Psoas muscle (tissue), 8 donors: ENCODE measurements around the gene SSH2. TPM values are rescaled to one million over a fixed set of nuclear protein-coding genes. Genes with fewer than 3 reads are reported as not detected.
A peak's percentile ranks its signal among the peaks of the same experiment; 100 is the strongest.
"Not testable (repeated sequence)": the region's sequence is repeated elsewhere in the genome, so short reads cannot be mapped to it uniquely, and the experiment has no call there.

Experiments used
- ATAC-seq, 4 donors: fragments of 200-7000 bp; cut with Tn5 transposase; one replicate each; pipeline ENCODE4 v1.9.1; 2020; ENCODE audit warnings: moderate library complexity in 3 of 4, mild to moderate bottlenecking in 2 of 4
- DNase-seq, 2 donors: peaks; one replicate each; pipeline ENCODE4 v3.0.0-alpha.2; 2020
- H3K27ac ChIP-seq: fragments of 200-600 bp; one replicate; pipeline ENCODE4 v1.8.0; 2022
- H3K27me3 ChIP-seq, 3 donors: fragments of 200-600 bp in 1 of 3; one replicate each; pipeline versions ENCODE4 v1.6.1 to v1.8.0; 2013 to 2022; ENCODE audit warnings: low read length in 2 of 3, mild to moderate bottlenecking in 2 of 3, moderate library complexity in 1 of 3; ENCODE audit not compliant: insufficient read depth in 3 of 3
- H3K36me3 ChIP-seq, 2 donors: fragments of 200-600 bp in 1 of 2; one replicate each; pipeline versions ENCODE4 v1.6.1 to v1.8.0; 2013 to 2022; ENCODE audit warnings: low read depth in 1 of 2, mild to moderate bottlenecking in 1 of 2, moderate library complexity in 1 of 2; ENCODE audit not compliant: insufficient read depth in 1 of 2
- H3K4me1 ChIP-seq: fragments of 200-600 bp; one replicate; pipeline ENCODE4 v1.8.0; 2022
- H3K4me3 ChIP-seq: fragments of 200-600 bp; one replicate; pipeline ENCODE4 v1.8.0; 2022; ENCODE audit warnings: mild to moderate bottlenecking
- H3K9me3 ChIP-seq: fragments of 200-600 bp; one replicate; pipeline ENCODE4 v1.8.0; 2022
- CTCF ChIP-seq: fragments of 200-600 bp; IDR thresholded peaks from one replicate; pipeline ENCODE4 v1.8.0; 2022; ENCODE audit warnings: antibody characterized with exemption
- WGBS, 3 donors: extraction: QIAGEN DNeasy Blood & Tissue Kit; methylation state at CpG; one replicate each; pipeline versions ENCODE4 v1.1.6 to v1.1.7; 2013; 5-methylcytosine and 5-hydroxymethylcytosine counted together
- intact Hi-C, 2 donors: fragments of 100-400 bp; cut with DNase I; formaldehyde crosslinking; loops; one replicate each; pipeline versions ENCODE4 v1.11.0 to v1.14.2; 2022
- polyA plus RNA-seq, 3 donors: library from polyadenylated mRNA; stranded (reverse); fragments of 200-250 nt; gene quantifications; one replicate each; pipeline ENCODE4 v1.2.3, GENCODE V29; 2013
- total RNA-seq, 4 donors: library from RNA; stranded (reverse); fragmentation: NEBNext Ultra II Directional in 2 of 4; extraction: Animal tissue kit (Norgen Biotek cat#: 25700) in 2 of 4; gene quantifications; one replicate each; pipeline versions ENCODE4 v1.2.1 to v1.2.4, GENCODE V29; 2021 to 2023
- donor health status: healthy with polysubstance abuse.
- donor health status: DM: no; HTN: no; CAD: no; lungs with moderate emphysema.
- donor health status: Bipolar disorder and iron deficiency.
- donor health status: healthy.
- donor health status: DM: yes; HTN: yes; CAD: no.
- donor health status: DM: no; HTN: no; CAD: no.
- donor health status: DM: no; HTN: no; CAD: no.
- donor health status: DM: yes; HTN: yes; CAD: no.

Gene SSH2
- total and polyA plus RNA-seq, 7 donors = 28.0 to 168 (median 107) TPM

GRCh38 chr17:29682054-29682453, 248.0 kb downstream of the SSH2 start:
- Histone ChIP-seq H3K9me3 (no peaks in the 10 kb centered on the region), H3K4me3 (no peak overlapping the region), H3K36me3 (peaks cover 0 to 17% of the 10 kb centered on the region in 2 donors), H3K27ac (peak overlapping the region; percentile 88), H3K4me1 (peaks cover 63% of the 10 kb centered on the region), H3K27me3 (no peaks in the 10 kb centered on the region)
- ATAC-seq = no peak
- no peak for TF ChIP-seq CTCF
- intact Hi-C loops = loop anchor here in 1 of 2 donors (5.0 kb wide), 1 partner anchor 80 kb away; no protein-coding TSS in a partner anchor
- DNase-seq = no peak
- WGBS, 3 donors = 23 to 33% (median 27%) methylated on average over 2 of the region's 2 CpGs

- Histone ChIP-seq H3K36me3 (peaks cover 0 to 31% of the 10 kb centered on the region in 2 donors), H3K27me3 (no peaks in the 10 kb centered on the region), H3K27ac (peak overlapping the region; percentile 88), H3K9me3 (no peaks in the 10 kb centered on the region), H3K4me1 (peaks cover 72% of the 10 kb centered on the region), H3K4me3 (peak overlapping the region; percentile 69)
- intact Hi-C loops = loop anchor here (5.0 kb wide), 1 partner anchor 36 kb away; no protein-coding TSS in a partner anchor
- peak; percentile 11 to 35 (median 32) for ATAC-seq
- 8 to 12% (median 11%) methylated on average over 1 of the region's 1 CpG for WGBS, 3 donors
- TF ChIP-seq CTCF = no peak
- no peak for DNase-seq
Measured at GRCh38 chr17:29677824-29678223, 252.2 kb downstream of the SSH2 start.

GRCh38 chr17:29677221-29677791, 252.7 kb downstream of the SSH2 start:
- no peaks in the 10 kb centered on the region for H3K9me3 ChIP-seq
- intact Hi-C loops = loop anchor here (5.0 kb wide), 1 partner anchor 35 kb away; no protein-coding TSS in a partner anchor
- no peaks in the 10 kb centered on the region for H3K27me3 ChIP-seq
- H3K27ac ChIP-seq = peak overlapping the region; percentile 88
- no peak for TF ChIP-seq CTCF
- peaks cover 0 to 36% of the 10 kb centered on the region in 2 donors for H3K36me3 ChIP-seq
- ATAC-seq (peak; percentile 84 to 90 (median 89)), DNase-seq (peak; percentile 73 to 87)
- WGBS, 3 donors = 11 to 20% (median 15%) methylated on average over 3 of the region's 3 CpGs
- peaks cover 67% of the 10 kb centered on the region for H3K4me1 ChIP-seq
- H3K4me3 ChIP-seq = peak overlapping the region; percentile 69

- Histone ChIP-seq H3K36me3 (peaks cover 0 to 45% of the 10 kb centered on the region in 2 donors), H3K27ac (peak overlapping the region; percentile 88), H3K4me3 (peak overlapping the region; percentile 69), H3K4me1 (peaks cover 62% of the 10 kb centered on the region)
- 82 to 93% (median 85%) methylated on average over 8 of the region's 8 CpGs for whole genome bisulfite sequencing, 3 donors
- H3K27me3 ChIP-seq, DNase-seq, ATAC-seq, H3K9me3 ChIP-seq: not testable (repeated sequence)
- intact Hi-C loops = loop anchor here (5.0 kb wide), 1 partner anchor 34 kb away; no protein-coding TSS in a partner anchor
Measured at GRCh38 chr17:29675961-29676360, 254.1 kb downstream of the SSH2 start.

- ATAC-seq = peak; percentile 43 to 68 (median 64)
- TF ChIP-seq CTCF = no peak
- peaks cover 0 to 57% of the 10 kb centered on the region in 2 donors for H3K36me3 ChIP-seq
- peaks cover 62% of the 10 kb centered on the region for H3K4me1 ChIP-seq
- 9 to 23% (median 23%) methylated on average over 1 of the region's 1 CpG for WGBS, 3 donors
- intact Hi-C loops = no loop called here
- H3K27ac ChIP-seq = peak overlapping the region; percentile 88
- H3K9me3 ChIP-seq = no peaks in the 10 kb centered on the region
- H3K27me3 ChIP-seq = no peaks in the 10 kb centered on the region
- peak overlapping the region; percentile 69 for H3K4me3 ChIP-seq
- no peak for DNase-seq
Measured at GRCh38 chr17:29674281-29674680, 255.7 kb downstream of the SSH2 start.
